Stomach smooth muscle (tissue), 2 donors: ENCODE measurements around the gene COLQ.

Experiments
- H3K27ac ChIP-seq: one replicate; pipeline ENCODE4 v1.7.0; 2013; ENCODE audit warnings: mild to moderate bottlenecking, low read length, inconsistent platforms
- H3K27me3 ChIP-seq, 2 donors: one replicate each; pipeline ENCODE4 v1.7.0; 2013; ENCODE audit warnings: low read length in 2 of 2; ENCODE audit not compliant: insufficient read depth in 2 of 2, control insufficient read depth in 1 of 2
- H3K36me3 ChIP-seq, 2 donors: one replicate each; pipeline ENCODE4 v1.7.0; 2013; ENCODE audit warnings: low read length in 2 of 2; ENCODE audit not compliant: control insufficient read depth in 2 of 2, insufficient read depth in 2 of 2
- H3K4me1 ChIP-seq: one replicate; pipeline ENCODE4 v1.7.0; 2013; ENCODE audit warnings: low read length; ENCODE audit not compliant: control insufficient read depth, insufficient read depth
- H3K4me3 ChIP-seq, 2 donors: one replicate each; pipeline ENCODE4 v1.7.0; 2013; ENCODE audit warnings: low read length in 2 of 2
- H3K9ac ChIP-seq, 2 donors: one replicate each; pipeline ENCODE4 v1.7.0; 2013; ENCODE audit warnings: low read length in 2 of 2, mild to moderate bottlenecking in 1 of 2
- H3K9me3 ChIP-seq, 2 donors: one replicate each; pipeline ENCODE4 v1.7.0; 2013; ENCODE audit warnings: low read length in 2 of 2; ENCODE audit not compliant: control insufficient read depth in 2 of 2
- donor health status: healthy.
- donor health status: Pancreatic carcinoma.

Gene COLQ

DNA sequence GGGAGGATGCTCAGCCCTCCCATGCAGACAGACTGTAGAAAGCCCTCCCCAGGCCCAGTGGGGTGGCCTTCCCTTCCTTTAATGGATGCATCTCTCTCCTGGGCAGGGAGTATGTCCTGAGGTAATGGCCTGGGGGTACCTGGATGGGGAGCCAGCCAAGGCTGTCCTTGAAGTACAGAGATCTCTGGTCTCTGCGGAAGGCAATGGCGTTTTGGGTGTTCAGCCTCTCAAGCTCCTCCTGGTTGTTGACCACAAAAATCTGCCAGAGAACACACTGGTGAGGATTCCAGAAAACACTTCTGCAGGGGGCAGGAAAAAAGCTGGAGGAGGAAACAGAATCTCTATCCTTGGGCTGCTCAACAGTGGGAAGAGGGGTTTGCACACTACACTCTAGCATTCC lies 65.2 kb downstream of the COLQ start:
- Histone ChIP-seq H3K4me1 (no peaks in the 10 kb centered on the region), H3K4me3 (no peak overlapping the region), H3K9me3 (no peaks in the 10 kb centered on the region), H3K27ac (no peak overlapping the region), H3K27me3 (no peaks in the 10 kb centered on the region), H3K36me3 (peaks cover 0 to 2% of the 10 kb centered on the region in 2 donors), H3K9ac (no peak overlapping the region)

DNA sequence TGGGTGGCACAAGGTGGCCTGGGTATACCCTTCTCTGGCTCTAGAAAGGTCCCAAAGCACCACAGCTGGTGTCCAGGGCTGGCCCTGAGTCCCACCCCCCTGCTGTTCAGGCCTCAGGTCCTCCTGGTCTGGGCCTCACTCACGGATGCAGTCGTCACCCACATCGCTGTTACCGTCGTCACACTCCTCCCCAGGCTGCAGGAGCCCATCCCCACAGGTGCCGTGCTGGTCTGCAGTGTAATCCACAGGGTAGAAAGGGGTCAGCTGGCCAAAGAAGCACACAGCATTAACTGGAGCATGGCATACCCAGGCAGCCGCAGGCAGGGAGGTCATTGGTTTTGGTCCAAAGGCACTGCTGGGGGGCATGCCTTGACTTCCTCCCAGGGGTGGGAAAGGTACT lies 65.8 kb downstream of the COLQ start:
- no peaks in the 10 kb centered on the region for H3K9me3 ChIP-seq
- no peak overlapping the region for H3K4me3 ChIP-seq
- H3K4me1 ChIP-seq = no peaks in the 10 kb centered on the region
- H3K27me3 ChIP-seq = no peaks in the 10 kb centered on the region
- H3K36me3 ChIP-seq = peaks cover 0 to 4% of the 10 kb centered on the region in 2 donors
- no peak overlapping the region for H3K9ac ChIP-seq
- H3K27ac ChIP-seq = no peak overlapping the region

GRCh38 chr3:15454965-15455364 lies 66.5 kb downstream of the COLQ start:
- Histone ChIP-seq H3K4me1 (no peaks in the 10 kb centered on the region), H3K4me3 (no peak overlapping the region), H3K27me3 (no peaks in the 10 kb centered on the region), H3K9me3 (no peaks in the 10 kb centered on the region), H3K27ac (no peak overlapping the region), H3K9ac (no peak overlapping the region), H3K36me3 (peaks cover 2 to 6% of the 10 kb centered on the region in 2 donors)

GRCh38 chr3:15453991-15454625 lies 67.4 kb downstream of the COLQ start:
- no peaks in the 10 kb centered on the region for H3K27me3 ChIP-seq
- no peak overlapping the region for H3K27ac ChIP-seq
- H3K36me3 ChIP-seq = peaks cover 2 to 6% of the 10 kb centered on the region in 2 donors
- no peaks in the 10 kb centered on the region for H3K9me3 ChIP-seq
- no peak overlapping the region for H3K4me3 ChIP-seq
- H3K9ac ChIP-seq = no peak overlapping the region
- H3K4me1 ChIP-seq = no peaks in the 10 kb centered on the region

- Histone ChIP-seq H3K27me3 (no peaks in the 10 kb centered on the region), H3K9ac (no peak overlapping the region), H3K4me1 (no peaks in the 10 kb centered on the region), H3K4me3 (no peak overlapping the region), H3K27ac (no peak overlapping the region), H3K9me3 (no peaks in the 10 kb centered on the region), H3K36me3 (peaks cover 2 to 6% of the 10 kb centered on the region in 2 donors)
Measured at GRCh38 chr3:15453501-15453900, 68.0 kb downstream of the COLQ start.

DNA sequence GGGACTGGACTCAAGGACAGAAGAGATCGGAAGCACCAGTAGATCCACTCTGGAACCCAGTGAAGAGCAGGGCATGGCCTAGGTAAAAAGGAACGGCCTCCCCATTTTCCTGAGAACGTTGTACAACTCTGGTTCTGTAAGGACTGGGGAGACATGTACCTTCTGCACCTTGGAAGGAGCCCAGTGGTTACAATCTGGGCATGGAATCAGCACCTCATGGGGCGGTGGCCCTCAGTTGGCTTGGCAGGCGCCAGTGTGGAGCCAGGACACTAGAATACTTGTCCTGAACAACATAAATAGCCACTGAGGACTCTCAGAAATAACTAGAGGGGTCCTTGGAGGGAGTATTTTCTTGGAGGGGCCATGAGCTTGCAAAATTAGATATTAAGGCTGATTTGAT lies 68.5 kb downstream of the COLQ start:
- H3K9me3 ChIP-seq = no peaks in the 10 kb centered on the region
- H3K27me3 ChIP-seq = no peaks in the 10 kb centered on the region
- no peak overlapping the region for H3K4me3 ChIP-seq
- H3K9ac ChIP-seq = no peak overlapping the region
- no peak overlapping the region for H3K27ac ChIP-seq
- peaks cover 6 to 8% of the 10 kb centered on the region in 2 donors for H3K36me3 ChIP-seq
- no peaks in the 10 kb centered on the region for H3K4me1 ChIP-seq

- Histone ChIP-seq H3K27me3 (no peaks in the 10 kb centered on the region), H3K27ac (no peak overlapping the region), H3K4me3 (no peak overlapping the region), H3K9ac (no peak overlapping the region), H3K9me3 (no peaks in the 10 kb centered on the region), H3K36me3 (peaks cover 6 to 8% of the 10 kb centered on the region in 2 donors), H3K4me1 (no peaks in the 10 kb centered on the region)
Measured at GRCh38 chr3:15452156-15452555, 69.3 kb downstream of the COLQ start.

DNA sequence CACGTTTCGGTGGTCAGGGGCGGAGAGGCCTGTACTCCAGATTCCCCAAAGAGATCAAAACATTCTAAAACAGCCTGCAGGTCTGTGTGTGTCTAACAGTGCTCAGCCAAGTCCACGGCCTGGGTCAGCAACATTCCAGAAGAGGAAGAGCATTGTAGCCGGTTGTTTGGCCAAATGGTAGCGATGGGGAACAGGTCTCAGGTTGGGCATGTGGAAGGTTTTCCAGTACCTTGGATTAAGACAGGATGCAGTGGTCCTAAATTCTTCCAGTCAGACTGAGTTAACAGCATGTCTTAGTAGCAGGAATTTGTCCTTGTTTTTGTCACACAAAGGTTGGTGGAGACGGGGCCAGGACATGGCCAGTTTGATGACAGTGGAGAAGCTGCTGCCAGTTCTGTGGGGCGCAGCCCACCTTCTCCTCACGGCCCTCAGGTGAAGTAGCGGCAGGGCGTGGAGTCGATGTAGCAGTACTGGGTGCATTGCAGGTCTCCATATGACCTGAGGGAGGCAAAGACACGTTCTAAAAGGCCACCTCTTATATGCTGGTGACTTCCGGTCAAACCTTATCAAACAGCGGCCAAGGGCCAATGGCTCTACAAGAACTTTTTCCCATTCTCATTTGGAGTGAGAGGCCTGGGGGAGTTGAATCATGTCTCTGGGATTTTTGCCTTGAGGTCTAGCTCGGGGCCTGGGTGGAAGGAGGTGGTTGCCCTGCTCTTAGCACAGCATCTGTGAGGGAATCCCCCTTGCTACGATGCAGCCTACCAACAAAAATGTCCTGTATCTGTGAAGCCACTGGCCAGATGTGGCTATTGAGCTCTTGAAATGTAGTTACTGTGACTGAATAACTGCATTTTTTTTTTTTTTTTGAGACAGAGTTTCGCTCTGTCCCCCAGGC lies 70.0 kb downstream of the COLQ start:
- Histone ChIP-seq H3K27ac (no peak overlapping the region), H3K4me3 (no peak overlapping the region), H3K4me1 (no peaks in the 10 kb centered on the region), H3K36me3 (peaks cover 6 to 11% of the 10 kb centered on the region in 2 donors), H3K9me3 (no peaks in the 10 kb centered on the region), H3K9ac (no peak overlapping the region), H3K27me3 (no peaks in the 10 kb centered on the region)

DNA sequence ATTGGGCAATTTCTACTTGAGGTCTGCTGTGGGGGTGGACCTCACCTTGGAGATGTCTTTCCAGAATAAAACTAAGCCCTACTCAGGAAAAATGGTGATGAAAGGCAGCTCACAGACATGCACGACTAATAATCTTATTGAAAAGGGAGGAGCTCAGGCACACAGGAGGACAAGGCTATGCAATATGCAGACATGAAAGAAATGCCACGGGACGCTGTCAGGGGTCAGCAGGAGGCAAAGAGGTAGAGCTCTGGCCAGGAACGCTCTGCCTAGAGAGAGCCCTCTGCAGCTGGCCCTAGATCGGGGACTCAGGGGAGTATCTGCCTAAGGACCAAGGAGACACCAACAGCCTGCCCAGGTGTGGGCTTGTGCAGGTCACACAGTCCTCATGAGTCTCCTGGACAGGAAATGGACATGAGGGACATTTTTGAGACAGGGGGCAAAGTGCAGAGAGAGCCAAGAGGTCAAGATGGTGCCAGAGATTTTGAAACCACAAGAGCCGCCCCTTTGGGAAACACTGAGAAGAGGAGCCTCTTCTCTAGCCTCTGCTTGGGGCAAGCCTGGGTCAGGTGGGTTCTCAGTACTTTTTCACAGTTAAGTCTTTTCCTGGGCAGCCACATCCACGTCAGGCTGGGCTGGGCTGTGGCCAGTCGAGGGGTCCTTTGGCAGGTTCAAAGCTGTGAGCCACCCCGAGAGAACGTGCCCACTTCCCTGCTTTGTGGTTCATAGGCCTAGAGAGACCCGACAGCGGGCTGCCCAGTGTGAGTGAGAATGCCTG lies 70.9 kb downstream of the COLQ start:
- peaks cover 6 to 11% of the 10 kb centered on the region in 2 donors for H3K36me3 ChIP-seq
- H3K4me1 ChIP-seq = no peaks in the 10 kb centered on the region
- no peaks in the 10 kb centered on the region for H3K9me3 ChIP-seq
- no peak overlapping the region for H3K4me3 ChIP-seq
- H3K27ac ChIP-seq = no peak overlapping the region
- no peaks in the 10 kb centered on the region for H3K27me3 ChIP-seq
- H3K9ac ChIP-seq = no peak overlapping the region

DNA sequence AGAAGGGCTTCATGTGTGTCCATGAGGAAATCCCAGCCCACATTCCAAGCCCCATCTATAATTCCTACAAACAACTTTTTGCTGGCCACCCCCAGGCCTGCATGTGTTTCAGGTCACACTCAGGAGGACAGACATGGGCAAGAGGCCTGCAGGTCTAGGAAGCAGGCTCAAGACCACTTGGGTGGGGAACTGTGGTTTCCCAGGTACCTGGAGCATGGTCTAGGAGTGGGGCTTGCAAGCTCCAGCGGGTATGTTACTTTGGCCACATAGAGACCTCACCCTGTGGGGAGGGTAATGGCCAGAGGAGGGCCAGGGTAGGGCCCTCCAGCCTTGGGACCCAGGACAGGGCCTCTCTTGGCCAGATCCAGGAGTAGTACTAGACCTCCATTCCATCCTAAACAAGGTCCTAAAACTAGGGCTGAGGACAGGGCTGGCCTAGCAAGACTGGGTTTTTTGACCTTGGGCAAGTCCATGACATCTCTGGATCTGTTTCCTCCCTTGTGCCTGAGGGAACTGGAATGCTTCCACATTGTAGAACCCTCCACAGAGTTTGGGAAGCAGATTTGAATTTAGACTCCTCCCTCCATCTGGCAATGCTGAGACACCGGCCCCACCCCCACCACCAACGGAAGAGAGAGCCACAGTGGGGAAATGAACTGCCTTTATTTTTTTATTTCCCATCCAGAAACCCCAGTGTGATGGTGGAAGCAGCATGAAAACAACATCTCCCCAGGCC lies 71.8 kb downstream of the COLQ start:
- peaks cover 6 to 11% of the 10 kb centered on the region in 2 donors for H3K36me3 ChIP-seq
- no peak overlapping the region for H3K27ac ChIP-seq
- no peak overlapping the region for H3K9ac ChIP-seq
- H3K27me3 ChIP-seq = no peaks in the 10 kb centered on the region
- no peak overlapping the region for H3K4me3 ChIP-seq
- H3K9me3 ChIP-seq = no peaks in the 10 kb centered on the region
- H3K4me1 ChIP-seq = no peaks in the 10 kb centered on the region
